Measurements from ENCODE around the gene ACKR1. TPM values are rescaled to one million over a fixed set of nuclear protein-coding genes. Genes with fewer than 3 reads are reported as not detected.
A peak's percentile ranks its signal among the peaks of the same experiment; 100 is the strongest.

The ACKR1 gene
- total RNA-seq, 1 experiment from 2014 or later = 0.63 TPM

- TF ChIP-seq TEAD4 (CRISPR knock-in tag; IDR thresholded peaks at IDR 0.05) = no peak
Observed at GRCh38 chr1:159248311-159248710, 43.6 kb downstream of the ACKR1 start (continued).

- no peaks in the 10 kb centered on the region; the same call in 1 of the 2 replicates for H3K27me3 Mint-ChIP-seq (ENCODE audit: low read depth)
- ChIA-PET POLR2A (no interaction called here), CTCF (interaction anchor here (0.6 to 0.8 kb wide), 3 partner anchors 25 to 530 kb away, joined by 3 read pairs; partner anchors contain the start of gene DUSP23)
- no peaks in the 10 kb centered on the region for H3K36me3 Mint-ChIP-seq
- H3K27ac Mint-ChIP-seq = no peak overlapping the region; the same call in 1 of the 2 replicates
- H3K9me3 Mint-ChIP-seq = peaks cover 32% of the 10 kb centered on the region
- H3K4me1 Mint-ChIP-seq = 0 out of 2 replicates have a peak, but pooled peaks cover 2% of the 10 kb centered on the region
- peak; percentile 23 for DNase-seq (ENCODE audit: low spot score)
- peak; percentile 76 for ATAC-seq
- H3K4me3 Mint-ChIP-seq = no peak overlapping the region
- TF ChIP-seq HMGA2 (CRISPR knock-in tag; IDR thresholded peaks at IDR 0.05) (no peak), ZNF281 (CRISPR knock-in tag; IDR thresholded peaks at IDR 0.05) (no peak), USF2 (CRISPR knock-in tag; IDR thresholded peaks at IDR 0.05) (no peak), CTCF (IDR thresholded peaks at IDR 0.05) (0 out of 2 replicates have a peak, but pooled peaks have one; percentile 23)
Observed at GRCh38 chr1:159250638-159251216, 46.1 kb downstream of the ACKR1 start.

Other genes with a start within 250 kb of the ACKR1 start
- gene IFI16, start 195.0 kb upstream of the ACKR1 start, total RNA-seq (2021) = 2.0 to 3.2 TPM (median 2.9 TPM) in 3 replicates
- gene AIM2, start 128.1 kb upstream of the ACKR1 start, total RNA-seq (2021) = 1.1 to 1.6 TPM (median 1.4 TPM) in 3 replicates
- 5.1 to 5.5 TPM (median 5.3 TPM) in 3 replicates for gene CADM3, start 33.3 kb upstream of the ACKR1 start, total RNA-seq (2021)
- gene FCER1A, start 97.5 kb downstream of the ACKR1 start, total RNA-seq (2021) = not detected in 3 replicates
- not detected in 3 replicates for gene OR10J4, start 227.3 kb downstream of the ACKR1 start, total RNA-seq (2021)
- not detected in 3 replicates for gene OR10J1, start 234.8 kb downstream of the ACKR1 start, total RNA-seq (2021)